ENCODE measurements around the gene LRP3. TPM values are rescaled to one million over a fixed set of nuclear protein-coding genes. Genes with fewer than 3 reads are reported as not detected.
A peak's percentile ranks its signal among the peaks of the same experiment; 100 is the strongest.

Gene LRP3
- total RNA-seq, 1 experiment from 2014 or later, result 20.4 TPM

GRCh38 chr19:33175886-33176669 is 18.1 kb upstream of the LRP3 start:
- TSS peak; percentile 55 for BruUV-seq (replicated peaks)
- ATAC-seq (no peak), DNase-seq (no peak)
- Histone ChIP-seq H4K20me1 (ENCODE audit: low read length) (no peaks in the 10 kb centered on the region), H3K27me3 (ENCODE audit: low read length) (no peaks in the 10 kb centered on the region), H3K27ac (ENCODE audit: low read length) (peak overlapping the region; percentile 62), H3K4me1 (ENCODE audit: insufficient read depth, low read length) (peaks cover 20% of the 10 kb centered on the region), H3K79me2 (ENCODE audit: low read length) (peaks cover 14% of the 10 kb centered on the region), H3K4me3 (ENCODE audit: low read length) (peak overlapping the region; percentile 88), H3K36me3 (ENCODE audit: low read depth, low read length) (no peaks in the 10 kb centered on the region), H3K4me2 (ENCODE audit: low read length) (peak overlapping the region; percentile 93), H3K9me2 (replicated peaks; ENCODE audit: low read length) (no peaks in the 10 kb centered on the region), H2AFZ (ENCODE audit: low read length) (peak overlapping the region; percentile 82), H3K9me3 (ENCODE audit: low read length) (no peaks in the 10 kb centered on the region), H3K9ac (ENCODE audit: low read length) (peak overlapping the region; percentile 96), H3F3A (ENCODE audit: low read length, unreplicated experiment) (no peaks in the 10 kb centered on the region)
- intact Hi-C loops (cut with micrococcal nuclease), result loop anchor here (5.0 kb wide), 1 partner anchor 204 kb away; the partner anchor contains the start of genes CEP89 and FAAP24
- POLR2A ChIA-PET (ENCODE audit: unreplicated experiment), result interaction anchor here (0.6 kb wide), 1 partner anchor 299 kb away, joined by 3 read pairs; no protein-coding TSS in a partner anchor
- CTCF ChIA-PET, result interaction anchor here (0.6 kb wide), 1 partner anchor 40 kb away, joined by 6 read pairs; no protein-coding TSS in a partner anchor
- TF ChIP-seq EZH2phosphoT487 (IDR thresholded peaks at IDR 0.05; ENCODE audit: borderline replicate concordance, low read length) (no peak), EZH2 (IDR thresholded peaks at IDR 0.05; ENCODE audit: low read length, unreplicated experiment) (no peak)

- DNase-seq (peak; percentile 95), ATAC-seq (peak; percentile 88)
- Histone ChIP-seq H3K27ac (ENCODE audit: low read length) (peak overlapping the region; percentile 62), H3K4me1 (ENCODE audit: insufficient read depth, low read length) (peaks cover 13% of the 10 kb centered on the region; the same call in 1 of the 2 replicates), H4K20me1 (ENCODE audit: low read length) (no peaks in the 10 kb centered on the region), H3K79me2 (ENCODE audit: low read length) (peaks cover 14% of the 10 kb centered on the region), H3K36me3 (ENCODE audit: low read depth, low read length) (no peaks in the 10 kb centered on the region), H3K4me2 (ENCODE audit: low read length) (peak overlapping the region; percentile 93), H3K9me2 (replicated peaks; ENCODE audit: low read length) (no peaks in the 10 kb centered on the region), H3K9me3 (ENCODE audit: low read length) (no peaks in the 10 kb centered on the region), H3K27me3 (ENCODE audit: low read length) (no peaks in the 10 kb centered on the region), H2AFZ (ENCODE audit: low read length) (peak overlapping the region; percentile 83), H3F3A (ENCODE audit: low read length, unreplicated experiment) (no peaks in the 10 kb centered on the region), H3K4me3 (ENCODE audit: low read length) (peak overlapping the region; percentile 88), H3K9ac (ENCODE audit: low read length) (peak overlapping the region; percentile 96)
- TF ChIP-seq CTCF (conservative IDR thresholded peaks at IDR 0.05; ENCODE audit: low read depth, low read length) (no peak), EZH2 (IDR thresholded peaks at IDR 0.05; ENCODE audit: low read length, unreplicated experiment) (no peak), EZH2phosphoT487 (IDR thresholded peaks at IDR 0.05; ENCODE audit: borderline replicate concordance, low read length) (no peak)
- CTCF ChIA-PET, result interaction anchor here (0.6 kb wide), 1 partner anchor 41 kb away, joined by 6 read pairs; no protein-coding TSS in a partner anchor
- intact Hi-C loops (cut with micrococcal nuclease), result loop anchor here (5.0 kb wide), 1 partner anchor 205 kb away; the partner anchor contains the start of genes CEP89 and FAAP24
- POLR2A ChIA-PET (ENCODE audit: unreplicated experiment), result interaction anchor here (0.6 kb wide), 1 partner anchor 300 kb away, joined by 3 read pairs; no protein-coding TSS in a partner anchor
- BruUV-seq (replicated peaks), result no TSS peak
These were observed 17.3 kb upstream of the LRP3 start for GRCh38 chr19:33176670-33177416.

- DNase-seq, result peak; percentile 39
- Histone ChIP-seq H3K79me2 (ENCODE audit: low read length) (peaks cover 14% of the 10 kb centered on the region), H2AFZ (ENCODE audit: low read length) (peak overlapping the region; percentile 83), H4K20me1 (ENCODE audit: low read length) (no peaks in the 10 kb centered on the region), H3K27ac (ENCODE audit: low read length) (0 out of 2 replicates have a peak overlapping the region, but pooled peaks have one; percentile 4), H3K4me1 (ENCODE audit: insufficient read depth, low read length) (peaks cover 7% of the 10 kb centered on the region; the same call in 1 of the 2 replicates), H3K4me2 (ENCODE audit: low read length) (peak overlapping the region; percentile 91), H3F3A (ENCODE audit: low read length, unreplicated experiment) (no peaks in the 10 kb centered on the region), H3K4me3 (ENCODE audit: low read length) (peak overlapping the region; percentile 68), H3K27me3 (ENCODE audit: low read length) (no peaks in the 10 kb centered on the region), H3K36me3 (ENCODE audit: low read depth, low read length) (no peaks in the 10 kb centered on the region), H3K9me3 (ENCODE audit: low read length) (no peaks in the 10 kb centered on the region), H3K9ac (ENCODE audit: low read length) (peak overlapping the region; percentile 28; the same call in 1 of the 2 replicates), H3K9me2 (replicated peaks; ENCODE audit: low read length) (no peaks in the 10 kb centered on the region)
- CTCF ChIA-PET, result interaction anchor here (0.7 kb wide), 1 partner anchor 78 kb away, joined by 3 read pairs; no protein-coding TSS in a partner anchor
- no TSS peak for BruUV-seq (replicated peaks)
- POLR2A ChIA-PET (ENCODE audit: unreplicated experiment), result no interaction called here
- ATAC-seq, result peak; percentile 34
- intact Hi-C loops (cut with micrococcal nuclease), result loop anchor here (5.0 kb wide), 1 partner anchor 205 kb away; the partner anchor contains the start of genes CEP89 and FAAP24
- TF ChIP-seq EZH2phosphoT487 (IDR thresholded peaks at IDR 0.05; ENCODE audit: borderline replicate concordance, low read length) (no peak), CTCF (conservative IDR thresholded peaks at IDR 0.05; ENCODE audit: low read depth, low read length) (0 out of 2 replicates have a peak, but pooled peaks have one; percentile 35), EZH2 (IDR thresholded peaks at IDR 0.05; ENCODE audit: low read length, unreplicated experiment) (no peak)
These were observed 16.6 kb upstream of the LRP3 start for GRCh38 chr19:33177417-33177979.
